GM19395 (cell line): Measurements from ENCODE around the gene INMT.
A peak's percentile ranks its signal among the peaks of the same experiment; 100 is the strongest.

Source experiments
- ATAC-seq: cut with Tn5 transposase; IDR thresholded peaks from one replicate; pipeline ENCODE4 v1.9.1; 2021; ENCODE audit warnings: mild to moderate bottlenecking, moderate library complexity; ENCODE audit not compliant: unreplicated experiment

The INMT gene

DNA sequence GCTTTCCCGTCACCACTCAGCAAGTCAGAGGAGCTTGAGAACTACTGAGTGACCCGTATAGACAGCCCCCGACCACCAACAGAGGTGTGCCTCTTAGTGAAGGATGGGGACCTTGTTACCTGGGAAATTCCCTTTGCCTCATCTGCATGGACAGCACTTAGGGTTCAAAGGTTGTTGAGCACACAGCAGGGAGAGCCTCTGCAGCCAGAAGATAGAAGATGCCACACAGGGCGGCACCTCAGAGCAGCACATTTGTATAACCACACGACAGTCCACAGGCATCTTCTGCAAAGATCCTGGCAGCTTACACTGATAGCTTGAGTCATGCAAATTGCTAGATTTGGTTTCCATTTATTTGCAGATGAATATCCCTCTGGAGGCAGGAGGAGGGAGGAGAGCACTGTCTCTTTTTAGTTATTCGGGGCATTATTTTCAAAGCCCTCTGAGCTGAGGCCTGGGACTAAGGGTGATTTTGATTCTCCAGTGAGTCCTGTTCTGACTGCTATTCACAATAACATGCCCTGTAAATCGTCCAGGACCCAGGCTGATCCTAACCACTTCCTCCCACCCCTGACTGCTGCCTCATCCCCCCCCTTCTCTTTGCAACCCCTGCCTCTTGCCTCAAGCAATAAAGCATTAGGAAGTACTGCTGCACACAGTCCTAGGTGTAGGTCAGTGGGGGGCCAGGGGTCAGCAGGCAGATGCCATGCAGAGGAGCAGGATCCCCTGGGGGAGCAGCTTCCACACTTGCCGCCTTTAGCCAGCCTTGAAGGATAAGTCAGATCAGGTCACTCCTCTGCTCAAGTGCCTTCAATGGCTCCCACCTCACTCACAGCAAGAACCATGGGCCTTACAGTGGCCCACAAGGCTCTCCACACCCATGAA is 24.6 kb upstream of the INMT start:
- no peak for ATAC-seq

DNA sequence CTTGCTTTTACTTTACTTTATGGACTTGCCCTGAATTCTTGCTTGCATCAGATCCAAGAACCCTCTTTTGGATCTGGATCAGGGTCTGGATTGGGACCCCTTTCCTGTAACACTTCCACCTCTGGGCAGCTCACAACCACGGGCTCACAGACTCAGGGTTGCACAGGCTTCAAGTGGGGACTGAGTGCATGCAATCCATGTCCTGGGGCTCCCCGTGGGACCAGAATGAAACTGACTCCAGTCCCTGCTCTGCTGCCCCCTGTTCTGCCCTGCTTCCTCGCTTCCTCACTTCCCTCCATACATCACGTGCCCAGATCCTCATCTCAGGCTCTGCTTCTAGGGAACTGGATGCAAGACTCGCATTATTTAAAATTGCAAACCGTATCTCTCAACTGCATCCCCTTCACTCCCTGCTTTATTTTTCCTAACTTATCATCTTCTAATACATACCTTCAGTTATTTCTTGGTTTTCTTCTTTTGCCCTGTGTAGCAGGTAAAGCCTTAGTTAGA is 23.3 kb upstream of the INMT start:
- ATAC-seq = no peak

DNA sequence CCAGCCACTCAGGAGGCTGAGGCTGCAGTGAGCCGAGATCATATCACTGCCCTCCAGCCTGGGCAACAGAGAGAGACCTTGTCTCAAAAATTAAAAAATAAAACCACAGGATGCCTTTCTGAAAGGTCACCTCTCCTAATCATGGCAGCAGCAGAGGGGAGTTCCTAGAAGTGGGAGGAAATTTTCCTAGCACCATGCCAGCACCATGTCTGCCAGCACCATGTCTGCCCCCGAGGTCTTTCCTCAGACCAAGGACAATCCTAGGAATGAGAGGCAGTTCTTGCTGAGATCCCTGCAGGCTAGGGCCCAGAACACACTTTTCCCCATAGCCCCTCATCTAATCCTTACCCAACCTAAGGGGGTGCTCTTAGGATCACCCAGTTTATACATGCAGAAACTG is 22.3 kb upstream of the INMT start:
- ATAC-seq = no peak

DNA sequence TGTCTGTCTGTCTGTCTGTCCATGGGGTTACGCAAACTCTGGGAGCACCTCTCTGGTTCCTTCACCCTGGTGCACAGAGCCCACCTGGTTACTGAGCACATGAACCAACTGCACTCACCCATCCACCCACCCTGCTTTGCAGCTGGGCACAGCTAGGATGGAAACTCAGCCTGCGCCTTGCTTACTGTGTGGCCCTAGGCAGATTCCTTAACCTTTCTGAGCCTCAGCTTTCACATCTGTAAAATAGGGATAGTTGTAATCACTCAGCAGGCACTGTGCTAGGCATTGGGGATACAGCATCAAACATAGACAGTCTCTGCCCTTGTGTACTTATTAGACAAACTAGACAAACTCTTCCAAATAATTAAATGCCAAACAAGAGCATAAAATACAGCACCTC is 21.8 kb upstream of the INMT start:
- no peak for ATAC-seq

DNA sequence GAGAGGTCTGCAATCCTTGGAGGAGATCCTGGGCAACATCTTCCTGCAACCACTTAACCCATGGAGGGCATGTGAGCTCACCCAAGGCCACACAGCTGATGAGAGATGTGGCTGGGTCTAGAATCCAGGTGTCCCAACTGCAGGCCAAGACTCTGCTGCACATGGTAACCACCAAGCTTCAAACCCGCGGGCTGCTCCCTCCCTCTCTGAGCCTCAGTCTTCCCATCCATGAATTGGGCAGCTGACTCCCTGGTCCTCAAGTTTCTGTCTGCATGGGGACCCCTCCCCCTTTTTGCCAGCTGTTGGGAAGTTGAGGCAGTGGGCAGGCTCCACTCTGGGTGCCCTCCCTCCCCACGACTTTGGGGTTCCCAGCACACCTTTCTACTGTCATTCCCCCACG is 20.9 kb upstream of the INMT start:
- no peak for ATAC-seq

DNA sequence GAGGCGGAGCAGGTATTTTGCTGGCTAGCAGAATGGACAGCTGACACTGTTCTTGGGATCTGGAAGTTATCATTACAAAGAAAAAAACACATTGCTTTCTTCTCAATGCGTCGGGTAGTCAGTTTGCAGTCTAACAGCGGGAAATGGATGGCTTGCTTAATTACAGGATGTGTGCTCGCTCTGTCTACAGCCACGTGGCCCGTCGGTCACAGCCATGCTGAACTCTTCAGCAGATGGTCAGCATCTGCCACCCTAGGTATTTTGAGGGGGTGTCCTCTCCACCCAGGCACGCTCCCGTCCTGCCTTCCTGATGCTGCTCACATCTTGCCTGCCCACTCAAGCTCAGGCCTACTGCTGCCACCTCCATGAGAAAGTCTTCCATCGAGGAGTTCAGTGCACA is 20.4 kb upstream of the INMT start:
- ATAC-seq = no peak

DNA sequence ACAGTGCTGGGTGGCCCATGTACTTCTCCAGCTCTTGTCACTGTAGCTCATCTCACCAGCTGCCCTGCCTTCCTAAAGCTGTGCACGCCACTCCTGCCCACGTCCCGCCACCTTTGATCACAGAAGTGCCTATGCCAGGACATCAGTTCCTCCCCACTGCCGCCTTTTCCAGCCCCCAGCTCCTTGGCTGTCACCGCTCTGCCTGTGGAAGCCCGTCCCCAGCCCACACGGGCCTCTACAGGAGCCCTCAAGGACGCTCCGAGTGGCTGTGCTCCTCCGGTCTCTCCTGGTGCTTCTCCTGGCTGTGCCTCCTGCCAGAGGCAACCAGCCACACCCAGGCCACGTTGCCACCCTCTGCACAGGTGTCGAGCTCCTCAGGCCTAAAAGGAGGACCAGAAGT is 19.3 kb upstream of the INMT start:
- ATAC-seq = no peak

DNA sequence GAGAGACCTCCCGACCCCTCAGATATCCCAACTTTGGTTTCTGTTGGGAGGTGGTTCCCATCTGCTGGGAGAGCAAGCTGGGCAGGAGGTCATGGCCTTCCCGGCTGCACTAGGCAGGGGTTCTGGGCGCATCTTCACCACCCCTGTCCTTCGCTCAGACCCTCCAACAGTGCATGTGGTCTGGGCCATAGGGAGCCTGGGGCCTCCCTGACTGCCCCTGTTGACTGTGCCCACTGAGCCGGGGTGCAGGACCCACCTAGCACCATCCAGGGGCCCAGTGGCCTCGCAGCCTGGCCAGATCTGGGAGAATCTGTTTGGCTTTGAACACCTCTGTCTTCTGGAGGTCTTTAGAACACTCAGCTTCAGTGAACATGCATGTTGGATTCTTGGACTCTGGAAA is 18.7 kb upstream of the INMT start:
- no peak for ATAC-seq

DNA sequence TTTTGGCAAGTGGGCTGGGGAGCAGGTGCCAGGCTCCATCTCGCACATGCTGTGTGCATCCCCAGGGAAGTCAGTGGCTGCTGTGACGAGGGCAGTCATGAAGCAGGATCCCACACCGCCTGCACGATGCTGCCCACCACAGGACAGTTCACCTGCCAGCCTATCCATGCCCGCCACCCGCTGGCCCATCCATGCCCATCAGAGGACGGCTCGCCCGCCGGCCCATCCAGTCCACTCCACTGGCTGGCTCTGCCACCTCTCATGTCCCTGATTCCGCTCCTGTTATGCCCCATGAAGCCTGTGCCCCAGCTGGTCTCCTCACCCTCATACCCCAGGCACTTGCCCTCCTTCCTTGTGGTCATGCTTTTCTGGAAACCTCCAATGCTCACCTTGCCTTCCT is 18.2 kb upstream of the INMT start:
- ATAC-seq = no peak

DNA sequence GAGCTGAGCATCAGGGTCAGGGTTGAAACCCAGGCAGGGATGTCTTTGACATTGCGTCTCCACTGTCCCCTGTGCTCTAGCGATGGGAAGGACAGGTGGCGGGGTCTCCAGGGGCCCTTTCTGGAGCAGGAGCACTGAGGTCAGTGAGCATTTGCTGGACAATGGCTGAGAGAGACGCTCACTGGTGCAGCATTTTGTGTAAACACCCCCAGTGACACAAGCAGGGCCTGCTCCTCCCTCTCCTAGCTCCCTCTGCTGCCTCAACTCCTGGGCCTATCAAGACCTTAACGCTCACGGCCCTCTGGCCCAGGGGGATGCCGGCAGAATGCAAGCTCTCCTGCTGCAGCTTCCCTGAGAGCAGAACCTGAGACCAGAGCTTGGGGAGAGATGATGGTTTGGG is 17.4 kb upstream of the INMT start:
- no peak for ATAC-seq

DNA sequence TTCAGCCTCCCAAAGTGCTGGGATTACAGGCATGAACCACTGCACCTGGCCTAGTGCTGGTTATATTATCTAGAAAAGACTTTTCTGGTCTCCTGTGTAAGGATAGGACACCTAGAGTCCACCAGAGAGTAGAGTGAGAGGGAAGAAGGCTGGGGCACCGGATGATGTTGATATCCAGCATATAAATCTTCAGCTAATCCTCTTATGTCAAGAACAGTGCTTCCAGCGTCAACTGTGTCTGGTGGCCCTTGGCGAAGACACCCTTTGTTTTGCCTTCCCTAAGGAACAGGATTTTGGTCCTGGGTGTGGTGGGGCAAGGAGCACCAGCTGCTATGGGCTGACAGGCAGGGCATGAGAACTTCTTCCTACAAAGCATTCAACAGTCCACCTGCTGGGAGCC is 16.3 kb upstream of the INMT start:
- ATAC-seq = no peak

DNA sequence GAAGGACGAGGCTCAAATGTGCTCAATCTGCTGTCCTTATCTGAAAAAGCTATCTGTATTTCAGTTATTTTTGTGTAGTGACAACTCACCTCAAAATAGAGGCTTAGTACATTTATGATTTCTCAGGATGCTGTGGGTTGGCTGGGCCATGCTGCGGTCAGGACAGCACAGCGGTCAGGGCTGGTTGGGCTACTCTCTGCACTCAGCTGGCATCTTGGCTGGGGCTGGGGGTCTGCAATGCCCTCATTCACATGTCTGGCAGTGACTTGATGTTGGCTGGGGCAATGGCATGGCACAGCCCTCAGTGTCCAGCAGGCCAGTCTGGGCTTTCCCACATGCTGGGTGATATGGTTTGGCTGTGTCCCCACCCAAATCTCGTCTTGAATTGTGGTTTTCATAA is 15.6 kb upstream of the INMT start:
- no peak for ATAC-seq

DNA sequence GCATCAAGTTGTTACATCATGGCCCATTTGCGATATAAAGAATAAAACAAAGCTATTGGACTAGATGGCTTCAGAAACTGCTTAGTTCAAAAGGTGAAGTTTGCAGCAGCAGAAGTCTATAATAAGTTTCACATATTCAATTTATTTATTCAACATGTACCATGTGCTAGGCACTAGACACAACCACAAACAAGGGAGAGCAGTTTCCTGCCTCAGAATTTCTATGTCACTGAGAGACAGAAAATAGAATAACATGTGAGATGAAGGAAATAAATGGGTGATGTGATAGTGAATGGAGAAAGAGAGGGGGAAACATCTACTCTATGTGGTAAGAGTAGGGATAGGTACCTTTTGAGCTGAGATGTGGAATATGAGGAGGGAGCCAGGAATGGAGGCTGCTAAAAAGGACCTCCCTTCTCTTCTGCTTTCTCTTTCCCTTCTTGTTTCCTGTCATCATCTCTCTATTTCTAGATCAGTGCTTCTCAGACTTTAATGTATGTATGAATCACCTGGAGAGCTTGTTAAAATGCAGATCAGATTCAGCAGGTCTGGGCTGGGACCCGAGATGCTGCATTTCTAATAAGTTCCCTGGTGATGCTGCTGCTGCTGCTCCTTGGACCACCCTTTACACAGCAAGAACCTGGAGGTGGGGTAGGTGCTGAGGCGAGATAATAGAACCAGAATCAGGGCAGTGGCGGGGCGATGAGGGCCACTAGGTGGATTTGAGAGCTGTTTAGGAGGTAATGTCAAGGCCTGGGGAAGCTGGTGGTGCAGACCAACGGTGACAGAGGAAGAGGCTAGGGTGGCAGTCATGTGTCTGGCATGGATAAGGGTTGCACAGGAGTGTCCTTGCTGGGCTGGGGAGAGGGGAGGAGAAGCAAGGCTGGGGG is 13.7 kb upstream of the INMT start:
- no peak for ATAC-seq

DNA sequence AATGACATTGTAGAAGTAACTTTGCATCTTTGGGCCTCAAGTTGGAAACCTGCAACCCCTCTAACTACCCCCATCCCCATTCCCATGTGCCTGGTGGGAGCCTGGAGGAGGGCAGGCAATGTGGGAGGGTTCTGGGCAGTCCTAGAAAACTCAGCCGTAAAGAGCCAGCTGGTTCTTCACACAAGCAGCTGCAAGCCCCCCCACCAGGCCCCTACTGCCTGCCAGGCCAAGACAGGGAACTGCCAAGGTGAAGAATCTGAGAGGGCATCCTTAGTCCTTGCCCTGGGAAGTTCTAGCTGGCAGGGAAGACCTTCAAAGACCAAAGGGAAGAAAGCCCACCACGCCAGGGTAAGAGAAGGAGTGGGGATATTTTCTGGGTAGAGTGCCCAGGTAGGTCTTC is 12.2 kb upstream of the INMT start:
- ATAC-seq = no peak

DNA sequence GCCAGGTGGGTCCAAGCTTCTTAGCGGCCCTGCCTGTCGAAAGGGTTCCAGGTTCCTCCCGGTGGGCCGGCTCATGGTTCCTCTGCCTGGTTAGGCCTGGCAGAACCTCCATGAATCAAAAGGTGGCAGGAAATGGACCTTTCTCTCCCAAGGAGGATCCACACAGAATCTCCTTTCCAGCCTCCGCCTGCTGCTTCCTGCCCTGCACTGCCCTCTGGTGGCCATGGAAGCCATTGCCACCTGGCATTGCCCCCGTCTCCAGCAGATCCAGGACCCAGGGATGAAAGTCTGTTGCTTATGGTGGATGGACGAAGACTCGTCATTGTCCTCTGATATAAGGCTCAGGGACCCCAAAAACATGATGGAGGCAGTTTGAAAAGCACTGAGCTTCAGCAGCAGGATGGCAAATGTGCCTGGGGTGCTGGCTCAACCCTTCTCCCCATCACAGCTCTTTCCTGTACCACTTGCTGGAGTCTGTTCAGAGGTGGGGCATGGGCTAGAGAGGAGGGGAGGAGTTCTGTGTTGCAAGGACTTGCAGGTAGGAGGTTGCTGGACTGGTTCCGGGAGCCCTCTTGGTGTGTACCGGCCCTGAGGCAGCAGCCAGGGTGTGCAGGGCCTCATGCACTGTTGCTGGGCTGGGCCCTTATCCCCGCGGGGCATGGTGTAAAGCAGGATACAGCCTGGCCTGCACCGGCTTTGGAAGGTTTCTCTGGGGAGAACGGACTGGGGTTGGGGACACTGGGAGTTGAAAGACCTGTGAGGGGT is 11.3 kb upstream of the INMT start:
- peak; percentile 74 for ATAC-seq

DNA sequence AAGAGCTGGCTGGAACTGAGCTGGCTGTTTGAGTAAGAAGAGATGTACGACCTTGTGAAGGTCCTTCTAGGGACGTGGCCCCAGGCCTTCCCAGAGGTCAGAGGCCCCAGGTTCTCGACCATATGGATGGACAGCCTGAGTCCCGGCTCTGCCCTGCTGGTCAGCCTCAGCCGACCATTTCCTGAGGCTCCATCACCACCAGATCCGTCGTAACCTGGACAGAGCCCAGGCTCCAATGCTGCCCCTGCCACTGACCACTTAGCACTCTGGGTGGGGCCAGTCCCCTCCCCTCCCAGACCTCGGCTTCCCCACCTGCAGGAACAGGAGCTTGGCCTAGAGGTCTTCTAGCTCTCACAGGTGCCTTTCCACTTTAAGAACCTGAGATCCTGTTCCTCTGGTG is 10.6 kb upstream of the INMT start:
- no peak for ATAC-seq

DNA sequence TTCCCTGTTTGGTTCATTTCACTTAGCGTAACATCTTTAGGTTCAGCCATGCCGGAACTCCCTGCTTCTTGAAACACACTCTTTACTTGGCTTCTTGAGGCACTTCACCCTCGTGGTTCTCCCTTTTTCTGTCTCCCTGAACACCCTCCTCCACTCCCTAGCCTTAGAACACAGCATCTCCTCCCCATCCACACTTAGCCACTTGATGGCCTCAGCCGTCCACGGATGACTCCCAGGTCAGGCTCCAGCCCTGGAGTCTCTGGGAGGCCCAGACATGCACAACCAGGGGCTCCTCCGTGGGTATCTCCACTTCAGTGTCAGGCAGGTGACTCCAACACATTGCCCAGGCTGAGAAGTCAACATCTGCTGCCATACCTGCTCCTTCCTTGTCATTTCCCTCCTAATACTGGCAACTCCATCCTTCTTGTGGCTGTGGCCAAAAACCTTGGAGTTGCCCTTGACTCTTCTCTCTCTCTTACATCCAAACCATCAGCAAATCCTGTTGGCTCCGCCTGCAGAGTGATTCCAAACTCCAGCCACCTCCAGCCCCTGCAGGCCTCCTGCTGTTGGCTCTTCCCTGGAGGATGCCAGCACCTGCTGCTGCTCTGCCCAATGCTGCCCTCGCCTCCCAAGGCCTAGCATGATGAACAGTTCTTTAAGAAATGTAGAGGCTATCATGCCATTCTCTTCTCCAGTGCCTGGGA is 8.4 kb upstream of the INMT start:
- ATAC-seq = no peak

DNA sequence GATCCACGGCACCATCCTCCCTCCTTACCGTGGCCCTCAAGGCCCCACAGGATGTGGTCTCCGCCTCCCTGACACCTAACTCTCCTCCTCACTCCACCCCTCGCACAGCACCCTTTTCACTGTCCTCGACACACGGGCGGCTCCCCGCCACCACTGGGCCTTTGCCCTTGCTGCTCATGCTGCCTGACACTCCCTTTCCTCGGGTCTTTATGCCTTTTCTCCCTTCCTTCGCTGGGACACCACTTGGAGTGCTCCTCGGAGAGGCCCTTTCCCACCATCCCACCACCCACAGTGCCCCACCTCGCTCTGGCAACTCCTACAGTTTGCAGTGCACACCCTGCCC is 7.9 kb upstream of the INMT start:
- ATAC-seq = no peak

DNA sequence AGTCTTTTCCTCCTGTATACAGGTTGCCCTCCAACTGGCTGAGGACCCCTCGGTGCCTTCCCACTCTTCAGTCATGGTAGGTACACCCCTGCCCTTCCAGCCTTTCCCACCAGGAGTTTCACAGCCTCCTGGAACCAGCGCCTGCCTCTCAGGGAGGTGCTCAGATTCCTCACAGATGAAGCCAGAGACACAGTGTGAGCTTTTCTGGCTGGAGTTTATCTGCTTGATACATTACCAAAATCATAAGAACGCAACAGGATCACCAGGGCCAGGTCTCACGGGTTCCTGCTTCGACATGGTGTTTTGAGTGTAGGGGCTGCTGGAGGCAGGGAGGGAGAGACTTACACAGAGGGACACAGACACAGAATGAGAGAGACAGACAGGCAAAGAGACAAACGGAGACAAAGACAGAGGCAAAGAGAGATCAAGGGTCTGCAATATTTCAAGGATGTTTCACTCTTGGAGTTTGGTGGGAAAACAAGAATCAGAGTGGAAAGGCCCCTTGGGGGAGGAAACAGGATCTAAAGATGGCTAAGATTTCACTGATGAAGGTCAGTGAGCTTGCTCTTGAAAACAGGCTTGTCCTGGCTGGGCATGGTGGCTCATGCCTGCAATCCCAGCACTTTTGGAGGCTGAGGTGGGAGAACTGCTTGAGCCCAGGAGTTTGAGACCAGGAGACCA is 6.5 kb upstream of the INMT start:
- no peak for ATAC-seq

DNA sequence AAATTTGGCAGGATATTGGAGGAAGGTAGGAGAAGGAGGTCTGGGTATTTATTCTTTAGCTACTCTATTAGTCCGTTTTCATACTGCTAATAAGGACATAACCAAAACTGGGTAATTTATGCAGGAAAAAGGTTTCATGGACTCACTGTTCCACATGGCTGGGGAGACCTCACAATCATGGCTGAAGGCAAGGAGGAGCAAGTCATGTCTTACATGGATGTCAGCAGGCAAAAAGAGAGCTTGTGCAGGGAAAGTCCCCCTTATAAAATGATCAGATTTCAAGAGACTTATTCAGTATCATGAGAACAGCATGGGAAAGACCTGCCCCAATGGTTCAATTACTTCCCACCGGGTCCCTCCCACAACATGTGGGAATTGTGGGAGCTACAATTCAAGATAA is 1.9 kb upstream of the INMT start:
- no peak for ATAC-seq
